OCI-LY1 (cell line): Measurements from ENCODE around the gene MAP2.

Source experiments
- EZH2 ChIP-seq: fragments of 200-600 bp; sonication (generic), shearing (Covaris generic); IDR thresholded peaks from 2 replicates; pipeline ENCODE4 v1.8.0; 2017; ENCODE audit warnings: borderline replicate concordance, mixed run types, mild to moderate bottlenecking, antibody characterized with exemption, low read length, moderate library complexity, mixed read lengths
- TF ChIP-seq, protein P1 (sequence below): fragments of 200-600 bp; sonication (generic), shearing (Covaris generic); IDR thresholded peaks from 2 replicates; pipeline ENCODE4 v1.5.1; 2017; ENCODE audit warnings: mild to moderate bottlenecking, antibody characterized with exemption, low read length, moderate library complexity, mixed read lengths

DNA sequence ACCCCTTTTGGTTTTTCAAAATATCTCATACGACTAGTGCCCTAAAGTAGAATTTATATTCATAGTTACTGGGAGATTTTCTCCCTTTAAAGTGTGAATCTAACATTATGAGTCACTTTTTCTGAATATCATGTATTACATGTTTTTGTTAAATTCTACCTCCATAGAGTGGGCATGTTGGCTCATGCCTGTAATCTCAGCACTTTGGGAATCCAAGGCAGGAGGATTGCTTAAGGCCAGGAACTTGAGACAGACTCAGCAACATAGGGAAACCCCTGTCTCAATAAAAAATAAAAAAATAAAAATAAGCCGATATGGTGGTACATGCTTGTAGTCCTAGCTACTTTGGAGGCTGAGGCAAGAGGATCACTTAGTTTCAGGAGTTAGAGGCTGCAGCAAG, 302.5 kb downstream of the MAP2 start:
- TF ChIP-seq, protein P1, sequence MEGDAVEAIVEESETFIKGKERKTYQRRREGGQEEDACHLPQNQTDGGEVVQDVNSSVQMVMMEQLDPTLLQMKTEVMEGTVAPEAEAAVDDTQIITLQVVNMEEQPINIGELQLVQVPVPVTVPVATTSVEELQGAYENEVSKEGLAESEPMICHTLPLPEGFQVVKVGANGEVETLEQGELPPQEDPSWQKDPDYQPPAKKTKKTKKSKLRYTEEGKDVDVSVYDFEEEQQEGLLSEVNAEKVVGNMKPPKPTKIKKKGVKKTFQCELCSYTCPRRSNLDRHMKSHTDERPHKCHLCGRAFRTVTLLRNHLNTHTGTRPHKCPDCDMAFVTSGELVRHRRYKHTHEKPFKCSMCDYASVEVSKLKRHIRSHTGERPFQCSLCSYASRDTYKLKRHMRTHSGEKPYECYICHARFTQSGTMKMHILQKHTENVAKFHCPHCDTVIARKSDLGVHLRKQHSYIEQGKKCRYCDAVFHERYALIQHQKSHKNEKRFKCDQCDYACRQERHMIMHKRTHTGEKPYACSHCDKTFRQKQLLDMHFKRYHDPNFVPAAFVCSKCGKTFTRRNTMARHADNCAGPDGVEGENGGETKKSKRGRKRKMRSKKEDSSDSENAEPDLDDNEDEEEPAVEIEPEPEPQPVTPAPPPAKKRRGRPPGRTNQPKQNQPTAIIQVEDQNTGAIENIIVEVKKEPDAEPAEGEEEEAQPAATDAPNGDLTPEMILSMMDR: no peak
- TF ChIP-seq EZH2: no peak
